Frontal cortex (tissue), 4 donors: ENCODE results near the gene ARHGAP42. TPM values are rescaled to one million over a fixed set of nuclear protein-coding genes. Genes with fewer than 3 reads are reported as not detected.
A peak's percentile ranks its signal among the peaks of the same experiment; 100 is the strongest.
"Not testable (repeated sequence)": the region's sequence is repeated elsewhere in the genome, so short reads cannot be mapped to it uniquely, and the experiment has no call there.

ENCODE experiments used
- DNase-seq, 2 donors: peaks; one replicate each; pipeline ENCODE4 v3.0.0; 2012; ENCODE audit warnings: low spot score in 2 of 2
- FAIRE-seq: peaks from 2 replicates; lab custom pipeline; 2012; peaks lifted over from hg19 to GRCh38; lab: Jason Lieb, UNC
- total RNA-seq: library from RNA; depleted of rRNA; stranded (reverse); fragments of >200 nt; gene quantifications from one replicate; pipeline ENCODE4 v1.2.3, GENCODE V29; 2014
- donor health status: control.
- donor health status: control.
- donor health status: control.

Gene ARHGAP42
- 7.3 TPM for total RNA-seq

GRCh38 chr11:100687054-100687629, at the start of gene ARHGAP42:
Gene ARHGAP42 (plus strand): TSS chr11:100687288. CDS start chr11:100687679, 391 bp downstream.
- no peak for FAIRE-seq
- peak; percentile 53 to 63 for DNase-seq

- no peak for FAIRE-seq
- DNase-seq = no peak
Measured at GRCh38 chr11:100637706-100638105, 49.4 kb upstream of the ARHGAP42 start.

GRCh38 chr11:100638648-100639047, 48.4 kb upstream of the ARHGAP42 start:
- no peak for FAIRE-seq
- DNase-seq = no peak

- FAIRE-seq = no peak
- peak; percentile 6 to 20 for DNase-seq
Measured at GRCh38 chr11:100639140-100639539, 47.9 kb upstream of the ARHGAP42 start.

GRCh38 chr11:100640071-100640470, 47.0 kb upstream of the ARHGAP42 start:
- FAIRE-seq = no peak
- DNase-seq = no peak

GRCh38 chr11:100640646-100641045, 46.4 kb upstream of the ARHGAP42 start:
- DNase-seq = no peak

GRCh38 chr11:100641456-100641855, 45.6 kb upstream of the ARHGAP42 start:
- FAIRE-seq = no peak
- DNase-seq = no peak

More at GRCh38 chr11:100640646-100641045, 46.4 kb upstream of the ARHGAP42 start:
- FAIRE-seq = no peak

GRCh38 chr11:100646545-100646944, 40.5 kb upstream of the ARHGAP42 start:
- no peak for DNase-seq
- no peak for FAIRE-seq

- no peak for FAIRE-seq
- no peak for DNase-seq
Measured at GRCh38 chr11:100647861-100648260, 39.2 kb upstream of the ARHGAP42 start.

GRCh38 chr11:100663583-100663982, 23.5 kb upstream of the ARHGAP42 start:
- FAIRE-seq (no peak), DNase-seq (no peak)

GRCh38 chr11:100663996-100664395, 23.1 kb upstream of the ARHGAP42 start:
- FAIRE-seq = no peak
- DNase-seq = no peak

- FAIRE-seq, DNase-seq: not testable (repeated sequence)
Measured at GRCh38 chr11:100666816-100667215, 20.3 kb upstream of the ARHGAP42 start.

GRCh38 chr11:100667449-100667848, 19.6 kb upstream of the ARHGAP42 start:
- DNase-seq (no peak), FAIRE-seq (no peak)

GRCh38 chr11:100670140-100670539, 16.9 kb upstream of the ARHGAP42 start:
- FAIRE-seq (no peak), DNase-seq (no peak)

- FAIRE-seq = no peak
- DNase-seq = no peak
Measured at GRCh38 chr11:100671471-100671870, 15.6 kb upstream of the ARHGAP42 start.

- DNase-seq = no peak
- FAIRE-seq = no peak
Measured at GRCh38 chr11:100672498-100673033, 14.5 kb upstream of the ARHGAP42 start.

- DNase-seq = no peak
- FAIRE-seq = no peak
Measured at GRCh38 chr11:100673063-100673462, 14.0 kb upstream of the ARHGAP42 start.

GRCh38 chr11:100674212-100674611, 12.9 kb upstream of the ARHGAP42 start:
- no peak for DNase-seq
- no peak for FAIRE-seq

GRCh38 chr11:100675115-100675650, 11.9 kb upstream of the ARHGAP42 start:
- no peak for DNase-seq
- FAIRE-seq = no peak

- FAIRE-seq = no peak
- DNase-seq = no peak
Measured at GRCh38 chr11:100676901-100677300, 10.2 kb upstream of the ARHGAP42 start.

GRCh38 chr11:100677796-100678195, 9.3 kb upstream of the ARHGAP42 start:
- FAIRE-seq = no peak
- DNase-seq = no peak

- FAIRE-seq (no peak), DNase-seq (peak in 1 of 2 donors; percentile 25)
Measured at GRCh38 chr11:100680070-100680469, 7.0 kb upstream of the ARHGAP42 start.
